ENCODE measurements around the gene ST8SIA4. TPM values are rescaled to one million over a fixed set of nuclear protein-coding genes. Genes with fewer than 3 reads are reported as not detected.

Gene ST8SIA4
- total and polyA plus RNA-seq, 10 of the 15 experiments (the other 5 are each of a cell fraction or from before 2014, with no cell fraction given), result 4.4 to 30.9 (median 19.5) TPM

GRCh38 chr5:100828071-100828897 lies 74.8 kb downstream of the ST8SIA4 start:
- DNase-seq (ENCODE audit: low read depth, low spot score) (peak; percentile 89), FAIRE-seq (peak; percentile 92), ATAC-seq (peak; percentile 84)
- H3K9me3 ChIP-seq (replicated peaks; ENCODE audit: control insufficient read depth, insufficient read depth, low read length), result peaks cover 16% of the 10 kb centered on the region
- H3K36me3 ChIP-seq (ENCODE audit: control insufficient read depth in 2 of 2, insufficient read depth in 2 of 2, low read length in 1 of 2), result peaks cover 0 to 5% of the 10 kb centered on the region in 2 experiments; a peak in 1 of 4 replicates
- CTCF ChIA-PET, result interaction anchor here (0.7 to 2.6 kb wide), 18 partner anchors 9 to 244 kb away, joined by 3 to 23 read pairs (median 5); partner anchors contain the start of gene ST8SIA4
- in situ Hi-C loops (cut with MboI), result loop anchor here (5.0 kb wide), 1 partner anchor 51 kb away; no protein-coding TSS in a partner anchor
- H3K4me2 ChIP-seq (ENCODE audit: control insufficient read depth, insufficient read depth), result peak overlapping the region; percentile 62
- POLR2A ChIA-PET, result interaction anchor here (0.6 to 3.1 kb wide), 17 partner anchors 9 to 1909 kb away, joined by 3 to 33 read pairs (median 6); partner anchors contain the start of gene ST8SIA4
- H3K79me2 ChIP-seq (ENCODE audit: control insufficient read depth, insufficient read depth, low read length), result peaks cover 39% of the 10 kb centered on the region
- H3K27ac ChIP-seq (ENCODE audit: control insufficient read depth, insufficient read depth), result peak overlapping the region; percentile 95
- BruUV-seq (replicated peaks), result TSS peak; percentile 87
- H3K4me3 ChIP-seq, result peak overlapping the region; percentile 53
- H2AFZ ChIP-seq (ENCODE audit: control insufficient read depth, low read depth, low read length), result peak overlapping the region; percentile 6
- 2% methylated on average over 7 of the region's 7 CpGs for WGBS (ENCODE audit: insufficient coverage, insufficient replicate concordance, low lambda C conversion rate, missing lambda C conversion rate)
- intact Hi-C loops (cut with micrococcal nuclease; ENCODE audit: unreplicated experiment), result loop anchor here (1.0 to 5.0 kb wide), 7 partner anchors 12 to 206 kb away; no protein-coding TSS in a partner anchor
- SMC1A ChIA-PET (ENCODE audit: uncharacterized antibody, unreplicated experiment), result interaction anchor here (0.7 to 2.7 kb wide), 36 partner anchors 8 to 853 kb away, joined by 3 to 137 read pairs (median 6); partner anchors contain the start of gene ST8SIA4
- H3K9ac ChIP-seq (ENCODE audit: control insufficient read depth, insufficient read depth, low read length), result peak overlapping the region; percentile 59
- H3K4me1 ChIP-seq (ENCODE audit: control insufficient read depth, insufficient read depth, low read length), result peaks cover 37% of the 10 kb centered on the region
- H4K20me1 ChIP-seq (ENCODE audit: control insufficient read depth, insufficient read depth), result no peaks in the 10 kb centered on the region
- RAD21 ChIA-PET (ENCODE audit: unreplicated experiment), result interaction anchor here (0.8 to 4.8 kb wide), 23 partner anchors 8 to 219 kb away, joined by 3 to 86 read pairs (median 8); partner anchors contain the start of gene ST8SIA4
- H3K27me3 ChIP-seq (replicated peaks in 1 of 2; ENCODE audit: control insufficient read depth in 2 of 2, insufficient read depth in 2 of 2, low read length in 1 of 2), result no peaks in the 10 kb centered on the region
- TF ChIP-seq ZNF207 (IDR thresholded peaks at IDR 0.05; ENCODE audit: borderline replicate concordance), result peak; percentile 21; the same call in 1 of the 2 replicates
- no peak; the same call in 1 of the 2 replicates for TF ChIP-seq CHD2 (IDR thresholded peaks at IDR 0.05; ENCODE audit: borderline replicate concordance, low read depth, low read length)
- no peak for TF ChIP-seq WRNIP1 (IDR thresholded peaks at IDR 0.05; ENCODE audit: borderline replicate concordance, low read depth, low read length)
- no peak; the same call in 1 of the 2 replicates for TF ChIP-seq POLR2AphosphoS5 (IDR thresholded peaks at IDR 0.05; ENCODE audit: low read length)
- TF ChIP-seq SMAD1 (IDR thresholded peaks at IDR 0.05; ENCODE audit: low read depth, partially characterized antibody), result peak; percentile 18
- TF ChIP-seq CBX5 (IDR thresholded peaks at IDR 0.05; ENCODE audit: low read depth), result peak; percentile 59; the same call in 1 of the 2 replicates
- peak; percentile 62; the same call in 1 of the 2 replicates for TF ChIP-seq NR2F1 (conservative IDR thresholded peaks at IDR 0.05)
- no peak for TF ChIP-seq ZNF622 (IDR thresholded peaks at IDR 0.05)
- TF ChIP-seq PBX3 (IDR thresholded peaks at IDR 0.05; ENCODE audit: insufficient replicate concordance, low read depth, low read length), result no peak
- peak; percentile 79 for TF ChIP-seq ATF7 (IDR thresholded peaks at IDR 0.05; ENCODE audit: low read depth)
- no peak for TF ChIP-seq NFXL1 (IDR thresholded peaks at IDR 0.05; ENCODE audit: borderline replicate concordance)
- TF ChIP-seq YBX1 (IDR thresholded peaks at IDR 0.05), result no peak
- TF ChIP-seq ATF3 (IDR thresholded peaks at IDR 0.05; ENCODE audit: borderline replicate concordance, extremely low read depth, low read depth, low read length), result no peak
- 0 out of 2 replicates have a peak, but pooled peaks have one; percentile 72 for TF ChIP-seq STAT3 (IDR thresholded peaks at IDR 0.05; ENCODE audit: low read depth, low read length)
- TF ChIP-seq ZBTB4 (CRISPR knock-in tag; IDR thresholded peaks at IDR 0.05), result no peak
- TF ChIP-seq RAD21 (IDR thresholded peaks at IDR 0.05; ENCODE audit: insufficient read depth, low read depth, low read length), result peak; percentile 15; the same call in 1 of the 2 replicates
- TF ChIP-seq MYC (IDR thresholded peaks at IDR 0.05; ENCODE audit: insufficient read depth, insufficient read length, insufficient replicate concordance, low read length, severe bottlenecking), result no peak
- TF ChIP-seq NFYA (IDR thresholded peaks at IDR 0.05; ENCODE audit: borderline replicate concordance, low read depth, low read length), result no peak

All from GM12878 (cell line).